DMS153 (cell line): ENCODE results near the gene BIRC5.
A peak's percentile ranks its signal among the peaks of the same experiment; 100 is the strongest.

ENCODE experiments used
- DNase-seq: peaks from one replicate; lab custom pipeline; 2025; lab: John Stamatoyannopoulos, UW

Gene BIRC5

DNA sequence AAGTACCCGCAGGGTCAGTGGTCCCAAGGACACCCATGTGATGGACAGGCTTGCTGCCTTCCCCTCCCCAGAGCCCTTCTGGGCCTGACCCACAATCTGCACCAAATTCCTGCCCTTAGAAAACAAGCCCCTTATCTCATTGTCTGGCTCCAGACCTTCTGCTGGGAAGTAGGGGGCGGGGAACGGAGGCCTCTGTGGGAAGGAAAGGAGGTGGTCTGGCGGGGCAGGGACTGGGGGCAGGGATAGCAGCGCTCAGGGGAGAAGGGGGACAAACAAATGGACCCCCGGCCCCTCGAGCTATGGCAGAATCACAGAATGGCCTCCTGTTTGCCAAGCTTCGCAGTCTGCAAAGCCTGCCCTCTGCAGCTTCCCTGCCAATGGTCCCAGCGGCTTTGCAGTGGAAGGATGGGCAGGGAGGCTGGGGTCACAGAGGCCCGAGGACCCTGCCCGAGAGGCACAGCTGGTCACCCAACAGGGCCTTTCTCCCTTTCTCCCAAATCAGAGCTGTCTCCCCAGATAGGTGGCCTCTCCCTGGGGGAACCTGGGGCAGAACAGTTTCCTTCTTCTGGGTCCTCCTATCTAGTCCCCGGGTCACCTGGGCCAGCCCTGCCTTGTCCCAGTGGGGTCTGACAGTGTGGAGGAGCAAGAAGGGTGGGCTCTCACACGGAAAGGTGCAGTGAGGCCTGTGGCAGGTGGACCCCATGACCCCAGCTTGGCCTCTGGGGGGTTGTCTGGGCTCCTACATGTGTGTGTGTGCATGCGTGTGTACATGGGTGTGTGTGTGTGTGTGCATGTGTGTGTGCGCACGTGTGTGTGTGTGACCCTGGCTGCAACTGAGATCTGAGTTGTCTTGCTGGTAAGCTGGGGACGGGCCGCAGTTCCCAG is 42.9 kb downstream of the BIRC5 start:
- DNase-seq, result no peak

DNA sequence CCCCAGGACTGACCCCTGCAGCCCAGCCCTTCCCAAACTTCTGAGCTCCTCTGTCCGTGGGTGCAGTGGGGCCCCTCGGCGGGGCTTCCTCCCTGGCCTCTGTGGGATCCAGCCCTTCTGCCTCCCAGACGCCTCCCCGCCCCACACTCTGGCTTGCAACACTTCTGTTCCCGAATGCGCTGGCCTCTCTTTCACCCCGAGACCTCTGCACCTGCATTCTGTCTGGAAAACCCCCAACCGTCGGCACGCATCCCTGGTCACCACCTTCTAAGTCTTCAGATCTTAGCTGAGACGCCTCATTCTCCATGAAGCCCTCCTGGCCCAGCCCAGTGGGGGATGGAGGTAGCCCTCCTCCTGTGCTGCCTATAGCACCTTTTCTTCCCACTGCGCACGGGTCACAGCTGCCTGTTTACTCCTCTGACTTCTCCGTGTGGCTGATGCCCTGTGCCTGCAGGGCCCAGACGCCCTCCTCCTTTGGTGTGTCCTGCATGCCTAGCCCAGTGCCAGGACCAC is 43.8 kb downstream of the BIRC5 start:
- DNase-seq, result no peak

DNA sequence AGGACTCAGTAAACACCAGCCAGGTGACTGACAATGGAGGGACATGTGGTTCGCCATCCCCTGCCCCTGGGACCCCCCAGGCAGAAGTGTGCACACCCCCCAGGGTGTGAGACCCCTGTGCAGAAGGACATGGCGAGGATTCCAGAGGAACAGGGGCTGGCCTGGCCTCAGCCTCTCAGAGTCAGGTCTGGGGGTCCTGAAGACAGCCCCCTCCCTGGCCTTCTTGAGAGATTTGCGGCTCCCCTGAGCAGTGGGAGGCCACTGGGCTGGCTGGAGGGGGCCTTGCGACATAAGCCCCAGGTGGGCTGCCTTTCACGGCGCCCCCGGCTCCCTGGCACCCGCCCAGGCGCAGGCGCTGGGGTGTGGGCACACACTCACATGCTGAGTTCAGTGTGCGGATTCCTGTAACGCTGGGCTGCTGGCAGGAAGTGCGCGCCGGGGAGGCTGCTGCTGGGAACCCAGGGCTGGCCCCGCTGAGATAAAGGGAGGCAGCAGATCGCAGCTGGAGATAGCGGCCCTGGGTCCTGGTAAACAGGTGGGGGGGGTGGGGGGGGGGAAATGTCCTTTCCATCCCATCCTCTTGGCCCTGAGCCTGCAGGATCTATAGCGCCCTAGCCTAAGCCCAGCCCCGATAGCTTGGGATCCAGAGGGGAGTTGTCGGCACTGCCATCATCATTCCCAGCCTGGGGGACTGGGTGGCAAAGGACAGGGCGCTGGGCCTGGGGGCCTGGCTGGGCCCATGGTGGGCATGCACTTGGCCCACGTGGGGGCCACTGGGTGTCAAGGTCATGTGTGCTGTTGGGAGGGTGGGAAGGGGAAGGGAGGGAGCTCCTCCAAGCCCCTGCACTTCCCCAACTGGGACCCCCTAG is 44.5 kb downstream of the BIRC5 start:
- peak; percentile 22 for DNase-seq

DNA sequence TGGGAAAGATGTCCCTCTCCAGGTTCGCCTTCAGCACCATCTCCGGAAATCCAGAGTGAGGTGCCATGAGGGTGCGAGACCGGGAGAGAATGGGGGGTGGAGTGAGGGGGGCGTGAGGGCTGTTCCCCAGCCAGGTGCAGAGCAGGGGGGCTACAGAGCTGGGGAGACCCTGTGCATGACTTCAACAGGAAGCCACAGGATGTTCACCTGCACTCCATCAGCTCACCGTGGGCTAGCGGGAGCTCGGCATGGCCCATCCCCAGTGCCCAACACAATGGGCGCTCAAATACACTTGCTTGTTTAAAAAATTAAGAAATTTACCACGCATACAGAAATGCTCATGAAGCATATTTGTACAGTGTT is 45.1 kb downstream of the BIRC5 start:
- no peak for DNase-seq

DNA sequence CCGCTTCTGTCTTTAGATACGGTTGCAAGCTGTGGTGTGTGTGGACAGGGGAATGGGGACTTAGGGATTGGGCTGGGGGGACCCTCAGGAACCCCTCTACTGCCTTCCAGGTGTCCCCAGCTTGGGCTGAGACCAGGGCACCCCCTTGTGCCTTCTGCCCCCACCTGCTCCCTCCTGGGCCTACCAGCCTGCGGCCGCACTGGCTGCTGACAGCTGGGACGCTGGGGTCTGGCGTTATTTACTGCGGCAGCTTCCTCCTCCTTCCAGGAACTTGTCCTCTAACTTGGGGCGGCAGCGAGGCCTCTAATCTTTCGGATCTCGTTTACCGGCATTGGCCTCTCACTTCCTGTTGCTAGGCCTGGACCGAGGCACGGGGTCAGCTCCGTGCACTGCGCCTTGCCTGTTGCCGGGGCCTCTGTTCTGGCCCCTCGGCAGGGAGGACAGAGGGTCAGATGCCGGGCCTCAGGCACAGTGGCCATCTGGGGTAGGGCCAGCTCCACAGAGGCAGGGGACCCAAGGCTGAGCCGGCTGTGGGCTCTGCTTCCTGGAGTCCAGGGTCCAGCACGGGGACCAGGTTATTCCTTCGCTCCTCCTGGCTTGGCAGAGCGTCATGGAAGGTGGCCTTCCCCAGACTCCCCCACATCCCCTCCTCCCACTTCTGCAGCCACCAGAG is 49.1 kb downstream of the BIRC5 start:
- no peak for DNase-seq

DNA sequence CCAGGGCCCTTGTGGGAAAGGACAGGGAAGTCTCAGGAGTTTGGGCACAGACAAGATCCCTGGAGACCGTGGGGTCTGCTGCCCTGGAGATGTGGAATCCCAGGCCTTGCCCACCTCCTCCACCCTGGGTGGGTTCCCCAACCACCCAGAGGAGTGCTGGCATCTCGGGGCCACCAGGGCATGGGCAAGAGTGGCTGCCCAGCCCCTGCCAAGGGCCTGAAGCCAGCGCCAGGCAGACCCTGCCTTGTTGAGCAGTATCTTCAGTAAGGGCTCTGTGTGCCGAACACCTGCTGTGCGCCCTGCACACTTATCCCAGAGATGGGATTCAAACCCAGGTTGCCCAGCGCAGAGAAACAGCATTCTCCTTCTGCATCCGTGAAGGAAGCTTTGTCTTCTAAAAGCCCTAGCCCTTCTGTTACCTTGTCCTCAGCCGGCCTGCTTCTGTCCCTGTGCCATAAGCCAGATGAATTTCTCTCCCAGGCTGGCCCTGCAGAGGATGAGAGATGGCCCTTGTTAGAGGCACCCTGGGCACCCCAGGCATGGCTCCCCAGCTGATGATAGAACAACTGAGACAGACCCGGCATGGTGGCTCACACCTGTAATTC is 49.8 kb downstream of the BIRC5 start:
- DNase-seq, result no peak

DNA sequence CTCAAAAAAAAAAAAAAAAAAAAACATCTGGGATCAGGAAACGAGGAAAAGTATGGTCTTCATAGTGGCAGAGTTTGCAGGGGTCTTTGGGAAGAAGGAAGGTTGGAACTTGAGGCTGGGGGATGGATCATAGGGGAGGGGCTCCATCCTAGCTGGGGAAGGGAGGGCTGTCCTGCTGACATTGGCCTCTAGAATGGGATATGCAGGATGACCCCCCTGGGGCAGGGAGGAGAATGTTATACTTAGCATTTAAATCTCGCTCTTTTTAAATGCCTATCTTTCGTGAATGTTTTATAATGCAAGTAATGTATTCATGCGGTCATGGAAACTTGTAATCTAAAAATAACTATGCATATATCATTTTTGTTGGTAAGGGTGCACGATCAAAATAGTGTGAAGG is 50.5 kb downstream of the BIRC5 start:
- no peak for DNase-seq

DNA sequence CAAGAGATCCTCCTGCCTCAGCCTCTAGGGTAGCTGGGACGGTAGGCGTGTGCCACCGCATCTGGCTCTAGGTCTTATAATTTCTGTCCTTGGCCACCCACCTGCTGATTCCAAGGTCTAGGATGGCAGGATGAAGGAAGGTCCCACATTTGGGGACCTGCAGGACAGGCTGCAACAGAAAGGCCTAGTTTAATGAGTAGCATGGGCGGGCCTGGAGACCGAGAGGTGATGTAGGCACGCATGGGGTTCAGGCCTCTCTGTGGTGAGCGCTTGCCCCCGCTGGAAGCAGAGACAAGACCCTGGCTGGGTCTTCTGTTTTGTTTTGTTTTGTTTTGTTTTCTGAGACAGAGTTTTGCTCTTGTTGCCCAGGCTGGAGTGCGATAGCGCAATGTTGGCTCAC is 51.1 kb downstream of the BIRC5 start:
- no peak for DNase-seq

DNA sequence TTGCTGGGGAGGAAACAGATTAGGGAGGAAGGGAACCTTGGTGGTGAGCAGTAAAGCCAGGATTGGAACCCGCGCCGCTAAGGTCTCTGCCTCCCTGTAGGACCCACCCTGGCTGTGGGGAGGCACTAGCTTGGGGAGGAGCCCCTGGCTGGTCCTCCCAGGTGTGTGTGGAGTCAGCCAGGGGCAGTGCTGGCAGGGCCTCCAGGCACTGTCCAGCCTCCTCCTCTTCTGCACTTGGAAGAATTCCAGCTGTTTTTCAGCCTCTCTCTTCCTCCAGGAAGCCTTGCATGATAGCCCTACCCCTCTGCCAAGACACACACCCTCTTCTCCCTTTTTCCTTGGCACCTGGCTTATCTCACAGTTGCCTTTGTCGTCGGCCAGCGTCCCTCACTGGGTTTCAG is 52.2 kb downstream of the BIRC5 start:
- no peak for DNase-seq

DNA sequence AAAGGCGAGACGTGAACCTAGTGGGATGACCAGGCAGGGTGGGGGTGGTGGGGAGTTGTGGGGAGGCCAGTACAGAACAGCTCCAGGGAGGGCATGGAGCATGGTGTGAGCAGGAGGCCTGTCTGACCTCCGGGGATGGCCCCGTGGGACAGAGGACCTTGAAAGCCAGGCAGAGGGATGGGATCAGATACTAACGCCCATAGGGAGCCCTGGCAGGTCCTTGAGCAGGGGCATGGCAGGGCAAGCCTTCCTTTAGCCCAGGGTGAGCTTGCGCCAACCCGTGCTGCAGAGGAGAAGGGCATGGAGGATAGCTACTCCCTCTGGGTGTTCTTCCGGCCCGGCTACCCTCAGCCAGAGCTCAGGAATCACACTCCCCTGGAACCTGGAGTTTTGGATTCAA is 52.7 kb downstream of the BIRC5 start:
- no peak for DNase-seq

DNA sequence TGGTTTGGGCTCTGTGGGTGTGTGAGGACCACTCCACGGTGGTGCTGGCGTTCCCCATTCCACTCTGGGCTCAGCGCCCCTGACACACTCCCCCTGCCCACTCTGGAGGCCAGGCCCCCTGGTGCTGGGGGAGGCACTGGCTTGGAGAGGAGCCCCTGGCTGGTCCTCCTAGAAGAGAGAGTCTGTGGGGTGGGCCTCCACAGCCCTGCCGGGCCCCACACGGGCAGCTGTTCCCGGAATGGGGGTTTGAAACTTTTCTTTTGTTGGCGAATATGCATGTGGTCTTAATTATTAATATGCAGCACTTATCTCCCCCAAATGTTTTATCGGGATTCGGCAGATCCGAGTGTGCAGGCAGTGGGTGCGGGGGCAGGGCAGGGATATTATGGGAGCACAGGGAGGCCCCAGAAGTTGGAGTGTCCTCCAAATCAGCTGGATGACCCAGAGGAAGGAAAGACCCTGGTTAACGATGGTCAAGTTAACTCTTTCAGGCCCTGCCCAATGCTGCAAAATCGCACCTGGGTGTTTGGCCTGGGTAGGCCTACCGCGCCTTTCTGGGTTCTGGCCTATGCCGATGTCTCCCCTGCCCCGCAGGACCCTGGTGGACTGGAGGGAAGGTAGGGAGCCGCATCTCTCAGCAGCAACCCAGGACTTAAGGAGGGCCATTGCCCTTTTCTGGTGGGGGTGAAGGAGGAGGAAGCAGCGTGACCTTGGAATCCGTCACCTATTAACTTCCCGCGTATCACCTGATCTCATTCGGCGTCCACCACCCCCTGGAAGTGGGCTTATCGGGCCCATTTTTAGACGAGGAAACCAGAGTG is 53.4 kb downstream of the BIRC5 start:
- DNase-seq, result no peak

DNA sequence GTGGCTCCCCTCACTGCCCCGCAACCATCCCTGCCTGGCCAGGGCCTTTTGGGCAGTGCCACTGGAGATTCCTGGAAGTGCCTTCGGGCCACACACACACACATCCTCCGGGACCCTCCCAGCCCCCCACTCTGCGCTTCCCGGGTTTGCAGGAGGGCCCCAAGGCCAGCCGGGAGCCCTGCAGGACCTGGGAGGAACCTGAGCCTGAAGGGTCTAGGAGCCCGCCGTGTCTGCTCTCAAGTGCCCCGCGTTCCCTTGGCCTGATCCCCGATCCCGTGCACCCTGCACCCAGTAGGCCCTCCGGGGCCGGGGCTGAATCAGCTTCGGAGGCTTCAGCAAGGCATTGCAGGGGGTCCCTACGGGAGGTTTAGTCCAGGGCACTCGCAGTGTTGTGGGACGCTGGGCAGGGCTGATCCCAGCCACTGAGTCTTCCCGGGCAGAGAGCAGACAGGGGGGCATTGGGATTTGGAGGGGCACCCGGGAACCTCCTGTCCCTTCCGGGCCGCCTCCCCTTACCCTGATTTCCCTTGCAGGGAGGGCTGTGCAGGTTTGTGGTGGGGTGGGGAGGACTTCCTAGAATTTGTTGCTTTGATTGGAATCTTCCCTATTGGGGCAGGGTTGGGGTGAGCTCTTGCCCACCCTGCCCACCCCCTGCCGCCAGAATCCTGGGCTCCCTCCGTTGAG is 54.3 kb downstream of the BIRC5 start:
- no peak for DNase-seq

DNA sequence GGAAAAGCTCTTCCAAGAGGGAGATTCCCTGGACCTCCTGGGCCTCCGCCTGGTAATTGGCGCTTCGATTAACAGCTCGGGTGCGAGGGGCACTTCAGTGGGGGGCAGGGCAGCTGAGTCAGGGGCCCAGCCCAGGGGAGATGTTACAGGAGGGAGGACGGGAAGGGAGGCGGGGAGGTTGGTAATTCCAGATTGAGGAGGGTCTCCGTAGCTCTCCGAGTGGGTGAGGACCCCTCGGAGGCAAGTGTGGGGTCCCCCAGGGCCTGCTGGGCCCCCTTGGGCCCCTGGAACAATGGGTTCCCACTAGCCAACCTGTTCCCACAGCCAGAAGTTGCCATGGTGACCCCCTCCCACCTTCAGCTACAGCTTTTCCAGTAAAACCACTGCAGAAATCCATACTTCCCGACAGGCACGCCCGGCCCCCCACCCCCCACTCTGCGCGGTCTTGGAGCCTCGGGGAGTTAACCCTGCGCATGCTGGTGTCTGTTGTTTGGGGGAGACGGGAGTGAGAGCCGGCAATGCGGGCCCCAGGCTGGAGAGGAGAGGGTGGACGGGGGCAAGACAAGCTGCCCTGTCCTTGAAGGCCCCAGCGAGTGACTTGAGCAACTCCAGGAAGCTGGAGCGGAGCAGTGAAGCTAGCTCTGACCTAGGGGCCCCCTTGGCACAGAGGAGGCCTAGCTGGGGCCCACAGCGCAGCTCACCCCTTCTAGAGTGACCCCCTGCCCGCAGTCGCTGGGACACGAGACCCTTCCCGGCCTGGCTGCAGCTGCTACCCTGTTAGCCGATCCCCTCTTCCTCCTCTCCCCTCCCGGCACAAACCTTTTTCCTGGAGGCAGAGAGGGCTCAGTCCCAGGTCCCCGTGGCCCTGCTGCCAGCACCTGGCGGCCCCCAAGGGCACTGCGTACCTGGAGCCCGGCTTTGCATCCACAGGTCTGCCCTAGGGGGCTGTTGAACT is 55.2 kb downstream of the BIRC5 start:
- no peak for DNase-seq

DNA sequence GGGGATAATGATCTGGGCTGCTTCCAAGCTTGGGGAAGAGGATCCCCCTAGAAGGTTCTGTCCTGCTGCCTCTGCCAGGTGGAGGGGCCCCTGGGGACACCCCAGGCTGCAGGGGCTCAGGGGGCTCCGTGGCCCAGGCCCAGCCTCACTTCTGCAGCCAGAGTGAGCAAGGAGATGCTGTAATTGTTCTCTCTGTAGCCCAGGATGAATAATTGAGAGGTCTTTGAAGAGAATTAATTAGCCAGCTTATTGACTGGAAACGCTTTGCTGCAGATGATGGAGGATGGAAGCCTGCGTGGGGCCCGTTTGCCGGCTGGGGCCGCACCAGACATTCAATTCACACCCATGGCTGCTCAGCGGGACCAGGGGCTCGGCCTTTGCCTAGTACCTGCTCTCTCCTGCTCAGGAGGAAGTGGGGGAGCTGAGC is 55.9 kb downstream of the BIRC5 start:
- no peak for DNase-seq

DNA sequence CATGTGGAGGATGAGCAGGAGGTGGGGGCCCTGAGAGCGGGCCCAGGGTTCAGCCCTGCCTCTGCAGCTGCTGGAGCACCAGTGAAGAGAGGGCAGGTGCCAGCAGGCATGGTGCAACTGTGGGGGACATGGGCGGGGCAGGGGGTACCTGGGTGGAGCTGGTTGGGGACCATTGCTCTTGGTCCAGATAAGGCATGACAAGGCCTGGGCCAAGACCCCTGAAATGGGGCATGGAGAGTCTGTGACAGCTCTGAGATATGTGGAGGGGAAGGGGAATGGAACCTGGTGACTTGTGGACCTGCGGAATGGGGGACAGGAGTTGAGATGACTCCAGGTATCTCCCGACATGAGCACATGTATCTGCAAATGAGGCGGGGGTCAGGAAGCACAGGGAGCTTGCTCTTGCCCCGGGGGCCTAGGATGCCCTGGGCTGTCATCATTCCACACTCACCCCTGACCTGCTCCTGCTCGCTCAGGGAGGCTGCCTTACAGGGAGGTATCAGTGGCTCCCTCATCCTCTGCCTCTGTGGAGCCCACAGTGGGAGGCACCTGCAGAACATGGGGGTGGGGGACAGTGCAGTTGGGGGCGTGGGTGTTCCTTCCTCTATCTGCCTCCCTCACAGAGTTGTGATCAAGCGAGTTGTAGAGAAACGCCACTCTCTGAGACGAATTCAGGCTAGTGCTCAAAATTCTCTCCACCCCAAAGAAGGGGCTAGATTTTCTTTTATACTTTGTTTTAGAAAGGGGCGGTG is 57.5 kb downstream of the BIRC5 start:
- no peak for DNase-seq

DNA sequence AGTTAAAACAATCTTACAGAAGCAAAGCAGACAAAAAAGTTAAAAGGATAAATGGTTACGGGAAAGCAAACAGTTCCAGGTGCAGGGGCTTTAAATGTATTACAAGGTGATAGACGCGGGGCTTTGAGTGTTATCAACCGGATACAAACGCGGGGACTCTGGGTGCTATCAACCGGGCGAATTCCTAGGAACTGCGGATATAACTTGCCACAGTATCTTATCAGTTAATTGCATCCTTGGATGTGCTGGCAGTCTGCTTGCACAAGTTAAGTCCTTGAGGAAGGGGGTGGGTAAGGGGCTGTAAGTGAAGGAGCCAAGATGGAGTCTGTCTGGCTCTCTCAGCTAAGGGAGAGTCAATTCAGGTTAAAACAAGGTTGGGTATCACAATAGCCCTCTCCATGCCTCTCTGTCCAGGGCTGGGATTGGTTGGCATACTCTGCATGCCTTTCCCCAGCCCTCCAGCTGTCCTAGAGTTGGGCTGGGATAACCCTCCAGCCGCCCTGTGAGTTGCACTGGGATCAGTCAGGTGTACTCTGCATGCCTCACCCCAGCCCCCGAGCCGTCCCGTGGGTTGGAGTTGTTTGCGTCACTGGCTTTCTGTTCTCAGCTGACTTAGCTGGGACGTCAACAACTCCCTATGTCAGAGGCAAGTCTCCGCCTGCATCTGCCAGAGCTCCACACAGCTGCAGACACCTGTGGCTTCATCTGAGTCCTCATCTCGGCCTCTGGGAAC is 58.3 kb downstream of the BIRC5 start:
- no peak for DNase-seq

DNA sequence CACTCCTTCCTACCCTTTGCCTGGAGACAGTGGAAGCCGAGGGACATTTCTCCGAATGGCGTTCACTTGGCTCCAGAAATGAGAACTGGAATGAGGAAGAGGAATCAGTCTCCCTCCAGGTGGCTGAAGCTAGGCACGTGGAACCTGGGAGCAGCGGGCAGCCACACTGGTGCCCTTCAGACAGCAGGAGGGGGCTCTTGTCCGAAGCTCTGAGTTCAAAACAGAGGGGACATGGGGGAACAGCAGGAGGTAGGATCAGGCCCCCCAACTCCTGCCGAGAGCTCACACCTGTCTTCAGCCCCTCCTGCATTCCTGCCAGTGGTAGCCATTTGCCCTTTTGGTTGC is 58.8 kb downstream of the BIRC5 start:
- no peak for DNase-seq

DNA sequence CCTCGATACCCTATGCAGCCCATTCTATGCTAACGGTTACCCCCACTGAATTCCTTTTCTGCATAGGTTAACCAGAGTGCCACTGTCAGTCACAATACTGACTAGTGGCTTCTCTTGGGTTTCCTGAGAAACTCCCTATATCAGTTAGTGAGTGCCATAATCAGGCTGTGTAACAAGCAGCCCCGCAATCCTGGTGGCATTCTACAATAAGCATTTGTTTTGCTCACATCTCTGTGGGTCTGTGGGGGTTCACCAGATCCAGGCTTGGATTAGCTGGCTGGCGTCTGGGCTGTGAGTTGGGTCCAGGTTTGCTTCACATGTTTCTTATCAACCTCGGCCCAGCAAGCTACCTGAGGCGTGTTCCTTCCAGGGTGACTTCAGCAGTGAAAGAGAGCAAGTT is 59.8 kb downstream of the BIRC5 start:
- no peak for DNase-seq
